Measurements from ENCODE around the gene TCEA3. TPM values are rescaled to one million over a fixed set of nuclear protein-coding genes. Genes with fewer than 3 reads are reported as not detected.

Gene TCEA3
- total and polyA plus RNA-seq, 2 donors (not counting 3 experiments of a cell fraction or from before 2014, with no cell fraction given): 1.5 to 3.7 TPM

DNA sequence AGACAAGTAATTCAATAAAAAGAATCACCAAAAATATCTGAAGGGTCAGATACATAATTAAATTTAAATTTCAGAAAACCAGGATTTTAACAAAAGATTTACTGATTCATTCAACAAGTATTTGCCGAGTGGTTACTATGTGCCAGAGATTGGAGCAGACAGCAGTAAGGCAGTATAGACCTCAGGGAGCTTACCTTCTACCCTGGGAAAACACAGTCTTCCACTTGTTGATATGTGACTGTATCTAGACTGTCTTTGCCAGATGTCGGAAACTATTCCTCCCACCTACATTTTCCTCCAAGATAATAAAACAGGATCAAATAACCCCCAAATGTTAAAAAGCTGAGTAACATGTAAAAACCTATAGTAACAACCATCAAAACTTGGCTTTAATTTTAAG lies 86.7 kb downstream of the TCEA3 start:
- dilution Hi-C loops (cut with MboI; ENCODE audit: extremely low pct_ligation_motif_present, low sequenced_read_pairs) (no loop called here), intact Hi-C loops (cut with micrococcal nuclease) (no loop called here)
- Histone ChIP-seq H3K36me3 (ENCODE audit: control insufficient read depth in 2 of 2, extremely low read depth in 1 of 2, insufficient read depth in 2 of 2, low read length in 2 of 2) (peaks cover 9 to 24% of the 10 kb centered on the region in 2 experiments), H4K20me1 (replicated peaks; ENCODE audit: control insufficient read depth, extremely low read depth, insufficient read depth, low read length) (peaks cover 16% of the 10 kb centered on the region), H3K27me3 (ENCODE audit: control insufficient read depth in 2 of 2, insufficient read depth in 2 of 2, low read length in 2 of 2) (no peaks in the 10 kb centered on the region), H3K79me2 (ENCODE audit: control insufficient read depth, insufficient read depth, low read length) (peaks cover 89% of the 10 kb centered on the region), H3K9me3 (replicated peaks; ENCODE audit: control insufficient read depth, insufficient read depth, low read length) (no peaks in the 10 kb centered on the region), H3K4me1 (ENCODE audit: control insufficient read depth, extremely low read depth, insufficient read depth, low read length) (peaks cover 22% of the 10 kb centered on the region), H3K4me2 (ENCODE audit: insufficient read depth, low read length) (no peak overlapping the region), H3K9me1 (replicated peaks; ENCODE audit: control insufficient read depth, extremely low read depth, insufficient read depth, low read length) (no peaks in the 10 kb centered on the region), H2AFZ (ENCODE audit: low read depth, low read length) (no peak overlapping the region), H3K27ac (ENCODE audit: insufficient read depth, low read depth, low read length) (no peak overlapping the region), H3K9ac (replicated peaks; ENCODE audit: extremely low read depth, insufficient read depth, low read length) (no peak overlapping the region), H3K4me3 (replicated peaks in 1 of 3; ENCODE audit: insufficient read depth in 1 of 3, low read depth in 1 of 3, low read length in 3 of 3) (no peak overlapping the region)
- ChIA-PET POLR2A (no interaction called here), CTCF (interaction anchor here (1.0 to 2.1 kb wide), 2 partner anchors 18 to 66 kb away, joined by 3 to 5 read pairs; no protein-coding TSS in a partner anchor)
- DNase-seq (ENCODE audit: low read depth, low spot score) (no peak), FAIRE-seq (no peak)
- BruUV-seq (replicated peaks): no TSS peak
- TF ChIP-seq, protein P1, sequence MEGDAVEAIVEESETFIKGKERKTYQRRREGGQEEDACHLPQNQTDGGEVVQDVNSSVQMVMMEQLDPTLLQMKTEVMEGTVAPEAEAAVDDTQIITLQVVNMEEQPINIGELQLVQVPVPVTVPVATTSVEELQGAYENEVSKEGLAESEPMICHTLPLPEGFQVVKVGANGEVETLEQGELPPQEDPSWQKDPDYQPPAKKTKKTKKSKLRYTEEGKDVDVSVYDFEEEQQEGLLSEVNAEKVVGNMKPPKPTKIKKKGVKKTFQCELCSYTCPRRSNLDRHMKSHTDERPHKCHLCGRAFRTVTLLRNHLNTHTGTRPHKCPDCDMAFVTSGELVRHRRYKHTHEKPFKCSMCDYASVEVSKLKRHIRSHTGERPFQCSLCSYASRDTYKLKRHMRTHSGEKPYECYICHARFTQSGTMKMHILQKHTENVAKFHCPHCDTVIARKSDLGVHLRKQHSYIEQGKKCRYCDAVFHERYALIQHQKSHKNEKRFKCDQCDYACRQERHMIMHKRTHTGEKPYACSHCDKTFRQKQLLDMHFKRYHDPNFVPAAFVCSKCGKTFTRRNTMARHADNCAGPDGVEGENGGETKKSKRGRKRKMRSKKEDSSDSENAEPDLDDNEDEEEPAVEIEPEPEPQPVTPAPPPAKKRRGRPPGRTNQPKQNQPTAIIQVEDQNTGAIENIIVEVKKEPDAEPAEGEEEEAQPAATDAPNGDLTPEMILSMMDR (IDR thresholded peaks at IDR 0.05; ENCODE audit: extremely low read depth in 1 of 2, insufficient read depth in 1 of 2, low read depth in 1 of 2, low read length in 2 of 2): no peak
- TF ChIP-seq JUN (IDR thresholded peaks at IDR 0.05; ENCODE audit: borderline replicate concordance, insufficient read depth, insufficient read length, low read depth) (no peak), MYC (IDR thresholded peaks at IDR 0.05; ENCODE audit: low read depth, low read length) (no peak), GATA2 (IDR thresholded peaks at IDR 0.05; ENCODE audit: insufficient read depth, insufficient read length, low read depth, low read length) (no peak), POLR2AphosphoS5 (IDR thresholded peaks at IDR 0.05; ENCODE audit: insufficient read depth, low read depth, low read length) (no peak), EZH2 (IDR thresholded peaks at IDR 0.05; ENCODE audit: borderline replicate concordance, low read depth, low read length, severe bottlenecking) (no peak), FOS (IDR thresholded peaks at IDR 0.05; ENCODE audit: borderline replicate concordance, insufficient read depth, low read length) (no peak)
- TF ChIP-seq, protein P2, sequence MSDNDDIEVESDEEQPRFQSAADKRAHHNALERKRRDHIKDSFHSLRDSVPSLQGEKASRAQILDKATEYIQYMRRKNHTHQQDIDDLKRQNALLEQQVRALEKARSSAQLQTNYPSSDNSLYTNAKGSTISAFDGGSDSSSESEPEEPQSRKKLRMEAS (IDR thresholded peaks at IDR 0.05; ENCODE audit: insufficient read depth, insufficient read length): no peak
